Measurements from ENCODE around the gene ZFR. TPM values are rescaled to one million over a fixed set of nuclear protein-coding genes. Genes with fewer than 3 reads are reported as not detected.

The ZFR gene
- total RNA-seq, 1 experiment from 2014 or later, result 72.7 TPM

DNA sequence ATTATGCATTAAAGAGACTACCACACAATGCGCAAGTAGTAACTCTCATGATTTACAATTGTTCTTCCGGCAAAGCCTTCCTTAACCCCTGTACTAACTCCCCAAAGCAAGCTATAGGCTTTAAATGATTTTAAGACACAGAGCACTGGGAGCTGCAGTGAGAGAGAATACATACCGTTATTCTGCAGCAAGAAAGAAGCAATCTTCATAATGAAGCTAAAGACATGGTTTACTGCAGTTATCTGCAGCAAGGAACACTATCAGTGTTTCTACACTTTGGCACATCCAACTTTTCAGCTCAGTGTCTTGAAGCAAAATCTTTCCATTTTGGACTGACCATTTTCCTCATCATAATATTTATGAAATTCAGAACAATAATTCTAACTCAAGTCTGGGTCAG lies 61.0 kb downstream of the ZFR start:
- no peak overlapping the region for H3K27ac ChIP-seq (ENCODE audit: low read length)
- H3K9me3 ChIP-seq (ENCODE audit: control insufficient read depth, insufficient read depth, low read depth, low read length), result no peaks in the 10 kb centered on the region
- CTCF ChIA-PET, result no interaction called here
- intact Hi-C loops (cut with micrococcal nuclease; ENCODE audit: unreplicated experiment), result no loop called here
- in situ Hi-C loops (cut with HindIII; ENCODE audit: low pct_unique_long_range_greater_than_20kb, low sequenced_read_pairs), result no loop called here
- no peak for ATAC-seq
- no peak for DNase-seq (ENCODE audit: low read depth, low spot score)
- H3K27me3 ChIP-seq (ENCODE audit: control insufficient read depth, insufficient read depth, low read length), result no peaks in the 10 kb centered on the region
- H3K4me1 ChIP-seq (ENCODE audit: control insufficient read depth, insufficient read depth, low read length), result no peaks in the 10 kb centered on the region
- POLR2A ChIA-PET, result no interaction called here
- H3K36me3 ChIP-seq (ENCODE audit: control insufficient read depth, insufficient read depth, low read length), result peaks cover 66% of the 10 kb centered on the region
- TF ChIP-seq SIN3A (IDR thresholded peaks at IDR 0.05; ENCODE audit: borderline replicate concordance, insufficient read depth, low read depth, low read length) (no peak), TCF7L2 (IDR thresholded peaks at IDR 0.05; ENCODE audit: low read depth, low read length) (no peak), POLR2AphosphoS5 (IDR thresholded peaks at IDR 0.05; ENCODE audit: low read depth, low read length) (no peak), CTCF (IDR thresholded peaks at IDR 0.05) (no peak)
- TF ChIP-seq, protein P1, sequence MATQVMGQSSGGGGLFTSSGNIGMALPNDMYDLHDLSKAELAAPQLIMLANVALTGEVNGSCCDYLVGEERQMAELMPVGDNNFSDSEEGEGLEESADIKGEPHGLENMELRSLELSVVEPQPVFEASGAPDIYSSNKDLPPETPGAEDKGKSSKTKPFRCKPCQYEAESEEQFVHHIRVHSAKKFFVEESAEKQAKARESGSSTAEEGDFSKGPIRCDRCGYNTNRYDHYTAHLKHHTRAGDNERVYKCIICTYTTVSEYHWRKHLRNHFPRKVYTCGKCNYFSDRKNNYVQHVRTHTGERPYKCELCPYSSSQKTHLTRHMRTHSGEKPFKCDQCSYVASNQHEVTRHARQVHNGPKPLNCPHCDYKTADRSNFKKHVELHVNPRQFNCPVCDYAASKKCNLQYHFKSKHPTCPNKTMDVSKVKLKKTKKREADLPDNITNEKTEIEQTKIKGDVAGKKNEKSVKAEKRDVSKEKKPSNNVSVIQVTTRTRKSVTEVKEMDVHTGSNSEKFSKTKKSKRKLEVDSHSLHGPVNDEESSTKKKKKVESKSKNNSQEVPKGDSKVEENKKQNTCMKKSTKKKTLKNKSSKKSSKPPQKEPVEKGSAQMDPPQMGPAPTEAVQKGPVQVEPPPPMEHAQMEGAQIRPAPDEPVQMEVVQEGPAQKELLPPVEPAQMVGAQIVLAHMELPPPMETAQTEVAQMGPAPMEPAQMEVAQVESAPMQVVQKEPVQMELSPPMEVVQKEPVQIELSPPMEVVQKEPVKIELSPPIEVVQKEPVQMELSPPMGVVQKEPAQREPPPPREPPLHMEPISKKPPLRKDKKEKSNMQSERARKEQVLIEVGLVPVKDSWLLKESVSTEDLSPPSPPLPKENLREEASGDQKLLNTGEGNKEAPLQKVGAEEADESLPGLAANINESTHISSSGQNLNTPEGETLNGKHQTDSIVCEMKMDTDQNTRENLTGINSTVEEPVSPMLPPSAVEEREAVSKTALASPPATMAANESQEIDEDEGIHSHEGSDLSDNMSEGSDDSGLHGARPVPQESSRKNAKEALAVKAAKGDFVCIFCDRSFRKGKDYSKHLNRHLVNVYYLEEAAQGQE (IDR thresholded peaks at IDR 0.05; ENCODE audit: insufficient read depth in 1 of 2, low read depth in 2 of 2, low read length in 1 of 2), result no peak
- no TSS peak for BruUV-seq (replicated peaks)
- H3K4me3 ChIP-seq (ENCODE audit: low read depth in 2 of 2, low read length in 2 of 2), result no peak overlapping the region

- ATAC-seq (no peak), DNase-seq (ENCODE audit: low read depth, low spot score) (no peak)
- intact Hi-C loops (cut with micrococcal nuclease; ENCODE audit: unreplicated experiment), result no loop called here
- ChIA-PET CTCF (no interaction called here), POLR2A (no interaction called here)
- H3K27ac ChIP-seq (ENCODE audit: low read length), result no peak overlapping the region
- no peaks in the 10 kb centered on the region for H3K27me3 ChIP-seq (ENCODE audit: control insufficient read depth, insufficient read depth, low read length)
- no TSS peak for BruUV-seq (replicated peaks)
- no peak overlapping the region for H3K4me3 ChIP-seq (ENCODE audit: low read depth in 2 of 2, low read length in 2 of 2)
- H3K9me3 ChIP-seq (ENCODE audit: control insufficient read depth, insufficient read depth, low read depth, low read length), result no peaks in the 10 kb centered on the region
- H3K36me3 ChIP-seq (ENCODE audit: control insufficient read depth, insufficient read depth, low read length), result peaks cover 67% of the 10 kb centered on the region
- in situ Hi-C loops (cut with HindIII; ENCODE audit: low pct_unique_long_range_greater_than_20kb, low sequenced_read_pairs), result no loop called here
- no peaks in the 10 kb centered on the region for H3K4me1 ChIP-seq (ENCODE audit: control insufficient read depth, insufficient read depth, low read length)
- no peak for TF ChIP-seq SIN3A (IDR thresholded peaks at IDR 0.05; ENCODE audit: borderline replicate concordance, insufficient read depth, low read depth, low read length)
- TF ChIP-seq, protein P1 (IDR thresholded peaks at IDR 0.05; ENCODE audit: insufficient read depth in 1 of 2, low read depth in 2 of 2, low read length in 1 of 2), result no peak
- no peak for TF ChIP-seq POLR2AphosphoS5 (IDR thresholded peaks at IDR 0.05; ENCODE audit: low read depth, low read length)
- TF ChIP-seq TCF7L2 (IDR thresholded peaks at IDR 0.05; ENCODE audit: low read depth, low read length), result no peak
- no peak for TF ChIP-seq CTCF (IDR thresholded peaks at IDR 0.05)
Measured at GRCh38 chr5:32383065-32383464, 61.5 kb downstream of the ZFR start.

Measured in Panc1 (cell line).